ENCODE measurements around the gene LNPEP.

The LNPEP gene

DNA sequence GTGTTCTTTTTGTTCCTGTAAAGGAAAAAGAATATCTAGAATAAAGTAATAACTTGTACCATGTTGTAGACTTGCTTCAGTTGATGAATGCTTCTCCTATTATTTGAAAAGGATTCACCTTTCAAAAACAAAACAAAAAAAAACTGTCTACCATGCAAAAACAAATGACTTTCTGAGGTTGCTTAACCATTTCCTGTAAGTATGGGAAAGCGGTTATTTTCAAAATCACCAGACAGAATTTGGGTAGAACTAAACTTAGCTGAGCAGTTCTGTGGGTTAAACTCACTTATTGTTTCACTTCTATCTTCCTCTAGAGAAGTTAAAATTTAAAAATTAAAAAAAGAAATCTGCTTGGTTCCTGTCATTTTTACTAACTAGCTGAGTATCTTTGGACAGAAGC is 25.2 kb downstream of the LNPEP start:
- DNase-seq (ENCODE audit: low read depth in 2 of 2): no peak

DNA sequence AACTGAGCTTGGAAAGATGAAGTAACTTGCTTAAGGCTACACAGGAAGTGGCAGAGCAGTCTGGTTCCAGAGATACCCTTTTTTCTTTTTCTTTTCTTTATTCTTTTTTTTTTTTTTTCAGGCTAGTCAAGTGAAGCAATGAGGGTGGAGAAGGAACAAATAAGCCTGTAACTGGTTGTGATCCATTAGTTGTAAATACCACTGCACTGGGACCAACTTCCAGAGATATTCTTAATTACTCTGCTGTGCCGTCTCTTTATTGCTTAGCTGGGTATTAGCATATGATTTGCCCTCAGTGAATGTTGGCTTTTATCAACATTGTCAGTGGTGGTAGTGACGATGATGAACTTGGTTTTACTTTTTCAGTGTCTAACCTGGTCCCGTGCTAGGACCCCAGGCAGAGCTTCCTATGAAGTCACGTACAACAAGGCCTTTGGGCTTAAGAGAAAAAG is 26.7 kb downstream of the LNPEP start:
- no peak for DNase-seq (ENCODE audit: low read depth in 2 of 2)

DNA sequence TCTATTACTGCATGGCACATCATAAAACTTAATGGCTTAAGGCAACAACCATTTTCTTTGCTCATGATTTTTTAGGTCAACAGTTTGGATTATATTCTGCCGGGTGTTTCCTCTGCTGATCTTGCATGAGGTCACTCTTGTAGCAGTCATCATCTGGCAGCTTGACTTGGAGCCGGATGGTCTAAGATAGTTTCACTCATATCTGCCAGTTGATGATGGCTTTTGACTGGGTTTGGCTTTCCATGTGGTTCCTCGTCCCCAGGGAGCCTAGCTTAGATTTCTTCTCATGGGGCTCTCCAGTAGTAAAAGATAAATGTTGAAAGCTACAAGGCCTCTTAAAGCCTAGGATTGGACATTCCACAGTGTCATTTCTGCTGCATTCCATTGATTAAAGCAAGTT is 27.4 kb downstream of the LNPEP start:
- no peak for DNase-seq (ENCODE audit: low read depth in 2 of 2)

DNA sequence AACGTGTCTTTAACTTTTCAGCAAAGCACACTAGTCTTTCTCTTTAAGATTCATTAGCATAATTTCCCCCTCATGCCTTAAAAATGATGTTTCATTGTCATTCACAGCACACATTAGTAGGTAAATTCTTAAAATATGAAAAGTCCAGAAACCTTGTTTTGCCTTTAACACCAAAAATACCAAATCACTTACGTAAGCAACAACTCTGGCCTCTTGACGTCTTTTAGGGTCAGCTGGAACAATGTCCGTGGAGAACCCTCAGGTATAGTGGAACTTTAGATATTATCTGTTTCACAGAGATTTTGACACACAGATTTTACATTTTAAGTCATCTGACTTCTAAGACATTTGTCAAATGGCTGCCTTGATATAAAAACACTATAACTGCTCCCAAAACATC is 30.9 kb downstream of the LNPEP start:
- DNase-seq (ENCODE audit: low read depth in 2 of 2): no peak

DNA sequence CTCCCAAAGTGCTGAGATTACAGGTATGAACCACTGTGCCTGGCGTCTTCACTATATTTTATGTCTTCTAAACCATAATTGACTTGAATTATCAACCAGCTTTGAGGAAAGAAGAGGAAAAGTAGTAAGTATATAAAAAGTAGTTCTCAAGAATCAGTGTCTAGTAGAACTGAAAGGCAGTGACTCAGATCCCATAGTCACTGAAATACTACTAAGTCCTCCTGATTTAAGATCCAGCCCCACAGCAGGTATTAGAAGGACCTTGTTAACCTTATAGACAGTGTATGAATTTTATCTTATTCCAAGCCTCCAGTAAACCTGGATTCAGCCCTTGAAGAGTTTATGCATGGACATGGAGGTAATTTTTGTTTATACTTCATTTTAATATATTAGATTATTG is 31.5 kb downstream of the LNPEP start:
- no peak for DNase-seq (ENCODE audit: low read depth in 2 of 2)

DNA sequence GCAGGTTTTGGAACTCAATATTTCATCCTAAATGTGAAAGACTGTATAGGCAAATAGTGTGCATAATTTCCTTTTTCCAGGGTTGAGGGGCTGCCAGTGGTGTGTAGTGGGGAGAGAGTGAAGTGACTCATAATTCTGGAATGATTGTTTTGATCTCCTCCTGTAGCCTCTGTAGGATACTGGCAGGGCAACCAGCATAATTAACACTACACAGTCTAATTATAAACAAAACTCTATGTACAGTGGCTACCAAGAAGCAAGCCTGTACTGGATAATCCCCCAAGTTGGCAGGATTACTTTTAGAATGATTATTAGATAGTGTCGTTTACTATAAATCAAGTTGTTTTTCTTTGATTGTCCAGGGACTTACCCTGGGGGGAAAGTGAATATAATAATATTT is 32.2 kb downstream of the LNPEP start:
- no peak for DNase-seq (ENCODE audit: low read depth in 2 of 2)

DNA sequence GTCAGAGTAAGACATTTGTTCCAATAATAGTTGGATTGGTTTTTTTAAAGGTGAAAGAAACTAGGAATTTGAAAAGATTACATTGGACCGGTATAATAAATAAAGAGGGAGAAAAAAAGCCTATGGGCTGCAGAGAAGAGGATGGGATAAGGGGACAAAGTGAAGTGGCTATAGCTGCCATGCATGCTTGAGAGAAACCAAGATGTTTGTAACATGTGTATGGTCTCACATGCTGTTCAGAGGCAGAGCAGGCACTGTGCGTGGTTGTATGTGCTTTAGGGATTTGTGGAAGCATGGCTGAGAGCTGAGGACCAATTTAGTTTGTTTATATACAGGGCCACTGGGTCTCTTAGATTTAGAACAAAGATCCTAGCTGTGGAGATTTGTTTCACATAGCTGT is 32.7 kb downstream of the LNPEP start:
- DNase-seq (ENCODE audit: low read depth in 2 of 2): no peak

DNA sequence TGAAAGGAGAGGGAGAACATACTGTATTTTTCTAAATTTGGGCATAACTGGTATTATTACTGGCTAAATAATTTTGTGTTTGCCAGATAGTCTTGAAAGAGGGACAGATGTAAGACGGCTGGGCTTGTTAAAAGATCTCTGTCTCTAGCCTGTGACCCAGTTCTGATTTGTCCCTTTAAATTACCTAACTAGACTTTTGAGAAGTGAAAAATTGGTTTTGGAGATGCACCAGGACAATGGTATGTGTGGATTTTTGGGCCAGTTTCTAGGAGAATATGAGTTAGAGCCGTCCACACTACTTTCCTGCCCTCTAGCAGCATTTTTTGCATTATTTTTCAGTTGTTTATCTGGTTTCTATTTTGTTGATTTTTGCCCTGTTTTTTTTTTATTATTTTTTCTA is 33.5 kb downstream of the LNPEP start:
- no peak for DNase-seq (ENCODE audit: low read depth in 2 of 2)

DNA sequence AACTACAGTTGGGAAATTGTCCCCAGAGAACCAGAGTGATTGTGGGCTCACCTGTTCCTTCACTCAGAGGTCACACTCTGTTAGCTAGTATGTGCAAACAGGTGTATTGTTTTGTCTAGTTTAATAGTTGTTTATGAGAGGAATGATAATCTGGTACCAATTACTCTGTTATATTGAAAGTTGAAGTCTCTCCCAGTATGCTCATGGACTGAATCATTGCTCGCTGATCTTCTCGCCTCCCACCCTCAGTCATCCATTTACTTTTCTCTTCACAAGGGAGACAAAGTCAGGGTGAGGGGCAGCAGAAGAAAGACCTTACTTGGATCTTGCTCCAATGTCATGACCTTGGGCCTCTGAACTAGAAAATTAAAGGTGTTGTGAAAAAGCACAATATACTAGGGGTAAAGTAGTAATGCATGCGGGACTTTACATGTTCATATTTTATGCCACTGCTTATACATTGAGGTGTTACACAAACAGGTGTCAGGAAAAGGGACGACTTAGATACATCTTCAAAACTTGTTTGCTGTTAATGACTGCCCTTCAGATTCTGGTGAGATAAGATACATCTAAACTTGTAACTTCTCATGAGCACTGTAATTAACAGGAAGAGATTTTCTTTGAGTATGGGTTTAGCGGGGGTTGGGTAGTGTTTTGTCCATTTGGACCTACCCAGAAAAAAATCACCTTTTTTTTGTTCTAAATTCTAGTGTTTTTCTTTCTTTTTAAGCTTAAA is 36.9 kb downstream of the LNPEP start:
- DNase-seq (ENCODE audit: low read depth in 2 of 2): no peak

DNA sequence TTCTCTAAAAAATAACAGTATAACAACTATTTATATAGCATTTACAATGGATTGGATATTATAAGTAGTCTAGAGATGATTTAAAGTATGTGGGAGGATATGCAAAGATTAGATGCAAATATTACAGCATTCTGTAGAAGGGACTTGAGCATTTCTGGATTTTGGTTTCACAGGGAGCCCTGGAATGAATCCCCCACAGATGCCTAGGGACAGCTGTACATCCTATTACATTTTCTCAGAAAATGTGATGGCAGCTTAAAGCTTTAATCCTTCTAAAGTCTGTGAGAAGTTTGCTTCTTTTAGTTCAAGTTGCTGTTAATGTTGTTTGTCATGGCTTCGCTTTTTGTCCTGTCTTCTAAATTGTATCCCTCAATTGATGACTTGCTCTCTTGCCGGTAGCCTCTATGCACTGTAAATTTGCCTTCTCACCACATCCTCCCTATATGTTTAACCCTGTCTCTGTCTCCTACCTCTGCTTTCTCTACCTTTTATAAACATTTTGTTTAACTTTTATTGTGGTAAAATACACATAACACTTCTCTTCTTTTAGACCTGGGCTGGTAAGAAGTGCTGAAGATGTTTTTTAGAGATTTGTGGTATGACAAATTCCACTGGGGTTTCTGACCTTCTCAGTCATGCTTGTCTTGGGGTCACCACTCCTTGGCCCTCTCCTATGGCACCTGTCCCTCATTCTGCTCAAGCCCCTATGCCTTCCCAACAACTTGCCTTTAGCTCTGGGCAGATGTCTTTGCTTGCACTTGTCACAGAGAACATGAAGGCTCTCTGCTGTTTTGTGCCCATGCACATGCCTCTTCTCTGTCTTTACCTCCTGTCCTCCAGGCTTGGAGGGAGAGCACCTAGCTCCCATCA is 37.9 kb downstream of the LNPEP start:
- DNase-seq (ENCODE audit: low read depth in 2 of 2): no peak

DNA sequence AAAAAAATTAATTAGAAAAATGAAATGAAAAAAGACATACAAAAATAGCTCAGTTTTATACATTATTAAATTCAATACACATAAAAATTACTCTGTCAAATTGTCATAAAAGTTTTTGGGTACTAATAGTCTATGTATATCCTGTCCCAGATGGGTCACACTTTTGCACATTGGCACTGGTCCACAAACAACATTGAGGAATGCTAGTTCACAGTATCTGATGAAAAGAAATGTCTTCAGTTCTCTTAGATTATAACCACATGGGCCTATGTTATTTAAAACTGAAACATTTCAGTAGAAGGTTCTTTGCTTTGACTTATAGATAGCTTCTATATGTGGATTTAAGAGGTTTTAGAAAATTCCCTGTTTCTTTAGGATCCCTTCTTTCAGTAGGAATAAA is 39.8 kb downstream of the LNPEP start:
- DNase-seq (ENCODE audit: low read depth in 2 of 2): no peak

DNA sequence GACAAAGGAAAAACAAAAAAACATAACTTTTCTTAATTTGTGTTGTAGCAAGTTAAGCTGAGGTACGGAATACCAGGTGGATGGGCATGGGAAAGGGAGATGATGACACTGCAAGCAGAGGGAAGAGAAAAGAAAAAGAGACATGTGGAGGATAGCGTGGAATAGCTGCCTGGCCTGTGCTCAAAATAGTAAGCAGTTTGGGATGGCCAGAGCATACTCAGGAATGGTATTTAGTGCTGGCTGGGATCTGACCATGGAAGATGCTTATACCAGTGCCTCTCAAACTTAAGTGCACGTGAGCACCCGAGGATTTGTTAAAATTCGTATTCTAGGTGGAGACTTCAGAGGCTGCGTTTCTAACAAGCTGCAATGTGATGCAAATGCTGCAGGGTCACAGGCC is 41.3 kb downstream of the LNPEP start:
- DNase-seq (ENCODE audit: low read depth in 2 of 2): no peak

DNA sequence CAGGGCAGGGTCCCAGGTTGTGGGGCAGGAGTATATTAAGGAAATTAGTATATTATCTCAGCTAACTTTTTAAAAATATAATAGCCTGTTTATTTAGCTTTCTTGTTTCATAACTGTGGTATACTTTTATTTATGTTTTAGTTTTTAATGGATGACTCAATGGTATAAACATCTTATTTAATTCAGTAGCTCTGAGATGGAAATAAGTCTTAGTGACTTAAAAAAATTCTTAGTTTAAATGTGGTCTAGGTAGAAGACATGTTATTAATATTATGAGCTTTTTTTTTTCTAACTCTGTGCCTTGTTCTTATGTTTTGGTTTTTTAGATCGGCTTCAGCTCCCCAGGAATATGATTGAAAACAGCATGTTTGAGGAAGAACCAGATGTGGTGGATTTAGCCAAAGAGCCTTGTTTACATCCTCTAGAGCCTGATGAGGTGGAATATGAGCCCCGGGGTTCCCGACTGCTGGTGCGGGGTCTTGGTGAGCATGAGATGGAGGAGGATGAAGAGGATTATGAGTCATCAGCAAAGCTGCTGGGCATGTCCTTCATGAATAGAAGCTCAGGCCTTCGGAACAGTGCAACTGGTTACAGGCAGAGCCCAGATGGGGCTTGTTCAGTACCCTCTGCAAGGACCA is 43.1 kb downstream of the LNPEP start:
- no peak for DNase-seq (ENCODE audit: low read depth in 2 of 2)

DNA sequence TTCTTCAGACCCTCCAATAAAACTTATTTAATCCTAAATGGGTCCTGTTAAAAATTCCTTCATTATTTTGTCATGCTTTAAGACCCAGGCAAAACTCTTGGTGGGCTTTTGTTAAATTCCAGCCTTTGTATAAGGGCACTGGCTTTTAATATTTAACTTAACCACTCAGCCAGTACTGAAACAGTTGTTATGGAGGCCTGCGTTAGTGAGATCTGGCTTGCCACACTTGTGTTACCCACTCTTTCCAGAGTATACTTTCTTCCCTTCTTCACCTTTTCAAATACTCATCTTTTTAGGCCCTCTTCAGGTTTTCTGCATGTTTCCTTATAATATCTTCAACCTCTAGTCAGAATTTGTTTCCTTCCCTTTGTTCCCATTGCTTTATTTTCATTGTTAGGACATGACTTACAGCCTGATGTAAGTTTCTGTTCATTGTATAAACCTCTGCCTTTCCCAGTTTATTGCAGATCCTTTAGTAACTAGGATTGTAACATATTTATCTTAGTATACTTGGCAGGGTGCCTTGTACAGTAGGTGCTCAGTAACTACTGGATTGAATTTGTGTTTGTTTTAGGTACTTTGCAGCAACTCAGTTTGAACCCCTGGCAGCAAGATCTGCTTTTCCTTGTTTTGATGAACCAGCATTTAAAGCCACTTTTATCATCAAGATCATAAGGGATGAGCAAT is 48.8 kb downstream of the LNPEP start:
- DNase-seq (ENCODE audit: low read depth in 2 of 2): no peak

DNA sequence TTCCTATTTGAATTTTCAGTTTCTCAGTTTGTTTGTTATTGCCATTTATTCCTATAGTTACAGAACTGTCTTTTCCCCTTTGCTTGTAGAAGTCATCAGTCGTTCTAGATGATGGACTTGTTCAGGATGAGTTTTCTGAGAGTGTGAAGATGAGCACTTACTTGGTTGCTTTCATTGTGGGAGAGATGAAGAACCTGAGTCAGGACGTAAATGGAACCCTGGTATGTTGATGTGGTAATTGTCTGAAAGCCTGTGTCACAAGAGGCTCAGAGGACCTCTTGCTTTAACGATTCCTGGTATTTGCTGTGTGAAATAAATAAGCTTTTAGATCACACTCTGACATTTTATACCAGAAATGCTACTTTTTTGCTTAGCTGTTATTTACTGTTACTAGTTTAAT is 50.6 kb downstream of the LNPEP start:
- DNase-seq (ENCODE audit: low read depth in 2 of 2): no peak

DNA sequence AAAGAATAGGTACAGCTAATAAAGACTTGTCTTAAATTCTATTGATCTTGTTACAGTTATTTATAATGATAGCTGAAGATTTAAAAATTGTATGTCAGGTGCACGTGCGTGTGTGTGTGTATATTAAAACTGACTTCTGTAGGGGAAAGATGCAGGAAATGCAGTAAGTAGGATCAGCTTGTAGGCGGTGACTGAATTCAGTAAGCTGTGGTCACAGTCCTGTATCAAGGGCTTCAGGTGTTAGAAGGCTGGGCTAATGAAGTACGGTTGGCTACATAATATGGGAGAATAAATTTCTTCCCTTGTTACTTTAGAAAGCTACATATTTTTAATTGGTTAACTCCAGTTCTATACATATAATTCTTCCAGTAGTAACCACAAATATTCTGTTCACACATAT is 54.2 kb downstream of the LNPEP start:
- DNase-seq (ENCODE audit: low read depth in 2 of 2): no peak

DNA sequence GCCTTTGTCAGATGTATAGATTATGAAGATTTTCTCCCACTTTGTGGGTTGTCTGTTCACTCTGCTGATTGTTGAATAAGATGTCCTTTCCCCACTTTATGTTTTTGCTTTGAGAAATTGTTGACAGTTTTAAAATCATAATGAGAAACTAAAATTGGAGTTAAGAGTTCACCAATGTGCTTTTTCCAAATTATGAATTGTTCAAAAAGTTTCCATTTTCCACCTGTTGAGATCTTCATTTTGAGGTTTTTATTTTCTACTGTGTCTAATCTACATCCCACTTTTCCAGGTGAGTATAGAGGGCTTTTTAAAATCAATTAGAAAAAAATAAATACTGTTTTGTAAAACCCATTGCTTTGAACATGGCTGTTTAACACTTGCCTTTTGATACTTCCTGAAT is 55.8 kb downstream of the LNPEP start:
- DNase-seq (ENCODE audit: low read depth in 2 of 2): no peak

DNA sequence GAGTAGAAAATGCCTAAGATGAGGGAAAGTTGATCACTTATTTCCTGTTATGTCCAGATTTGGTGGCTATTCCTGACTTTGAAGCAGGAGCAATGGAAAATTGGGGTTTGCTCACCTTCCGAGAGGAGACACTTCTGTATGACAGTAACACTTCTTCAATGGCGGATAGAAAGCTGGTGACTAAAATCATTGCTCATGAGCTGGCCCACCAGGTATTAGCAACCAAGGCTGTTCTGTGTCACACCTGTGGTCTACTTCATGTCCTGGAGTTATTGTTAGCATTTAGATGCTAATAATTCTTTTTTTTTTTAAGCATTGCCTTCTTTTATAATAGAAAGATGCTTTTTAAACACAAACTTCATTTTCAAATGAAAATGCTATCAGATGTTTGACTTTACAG is 57.9 kb downstream of the LNPEP start:
- no peak for DNase-seq (ENCODE audit: low read depth in 2 of 2)

DNA sequence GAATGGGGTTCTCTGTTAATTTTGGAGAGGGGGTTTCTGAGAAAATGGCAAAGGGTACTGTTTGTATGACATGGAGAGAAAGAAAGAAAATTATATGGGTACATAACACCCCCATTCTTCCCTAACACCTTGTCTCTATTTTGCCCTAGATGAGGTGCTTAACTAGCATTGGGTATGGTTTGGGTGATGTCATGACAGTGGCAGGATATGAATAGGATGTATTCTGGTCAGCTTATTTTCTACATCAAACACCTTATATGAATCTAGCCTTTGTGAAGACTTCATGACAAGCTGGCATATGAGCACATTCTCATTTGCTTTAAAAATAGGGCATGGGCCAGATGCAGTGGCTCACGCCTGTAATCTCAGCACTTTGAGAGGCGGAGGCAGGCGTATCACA is 58.6 kb downstream of the LNPEP start:
- no peak for DNase-seq (ENCODE audit: low read depth in 2 of 2)

DNA sequence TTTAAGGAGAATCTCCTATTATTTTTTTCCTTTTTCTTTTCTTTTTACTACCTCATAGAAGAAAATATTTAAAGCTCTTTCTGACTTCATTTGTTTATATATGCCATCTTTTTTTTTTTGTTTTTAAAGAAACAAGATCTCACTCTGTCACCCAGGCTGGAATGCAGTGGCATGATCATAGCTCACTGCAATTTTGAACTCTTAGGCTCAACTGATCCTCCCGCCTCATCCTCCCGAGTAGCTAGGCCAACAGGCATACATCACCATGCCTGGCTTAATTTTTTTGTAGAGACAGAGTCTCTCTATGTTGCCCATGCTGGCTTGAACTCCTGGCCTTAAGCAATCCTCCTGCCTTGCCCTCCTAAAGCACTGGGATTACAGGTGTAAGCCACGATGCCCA is 59.5 kb downstream of the LNPEP start:
- no peak for DNase-seq (ENCODE audit: low read depth in 2 of 2)

DNA sequence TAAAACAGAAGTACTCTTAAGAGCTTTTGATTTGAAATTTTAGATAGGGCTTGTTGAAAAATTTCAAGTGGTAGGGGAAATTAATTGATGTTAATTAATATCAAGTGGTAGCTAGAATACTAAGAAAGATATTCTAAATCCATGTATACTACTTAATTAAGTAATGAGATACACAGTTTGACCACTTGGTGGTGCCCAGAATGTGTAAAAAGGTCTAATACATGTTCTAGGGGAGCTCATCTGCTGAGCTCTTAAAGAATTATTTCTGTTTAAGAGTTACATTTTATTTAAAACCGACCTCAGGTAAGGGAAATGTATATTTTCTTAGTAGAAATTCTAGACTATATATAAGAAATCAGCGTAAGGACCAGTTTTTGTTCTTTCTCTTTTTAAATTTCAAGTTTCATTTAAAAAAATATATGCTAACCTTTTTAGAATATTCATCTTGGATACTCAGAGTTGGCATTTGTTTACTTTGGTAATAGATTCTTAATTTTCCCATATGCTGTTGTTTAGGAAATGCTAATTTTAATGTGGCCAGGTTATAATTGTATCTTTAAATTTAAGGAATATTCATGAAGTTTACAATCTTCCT is 61.5 kb downstream of the LNPEP start:
- DNase-seq (ENCODE audit: low read depth in 2 of 2): no peak

DNA sequence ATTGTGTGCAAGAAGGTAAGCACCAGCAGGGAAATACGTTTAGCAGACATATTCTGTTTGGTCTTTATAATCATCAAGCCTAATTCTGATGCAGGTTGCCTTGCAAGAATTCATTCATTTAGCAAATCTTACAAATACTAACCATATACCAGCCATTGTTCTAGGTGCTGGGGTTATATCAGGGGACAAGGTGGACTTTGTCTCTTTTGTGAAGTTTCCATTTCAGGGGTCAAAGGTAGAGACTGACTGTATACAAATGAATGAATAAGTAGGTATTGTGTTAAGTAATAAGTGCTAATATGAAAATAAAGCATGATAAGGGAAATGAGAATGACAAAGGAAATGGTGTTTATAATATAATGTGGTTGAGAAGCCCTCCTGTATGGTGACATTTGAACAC is 64.0 kb downstream of the LNPEP start:
- no peak for DNase-seq (ENCODE audit: low read depth in 2 of 2)
